Measurements from ENCODE around the gene SNORC.

The SNORC gene

DNA sequence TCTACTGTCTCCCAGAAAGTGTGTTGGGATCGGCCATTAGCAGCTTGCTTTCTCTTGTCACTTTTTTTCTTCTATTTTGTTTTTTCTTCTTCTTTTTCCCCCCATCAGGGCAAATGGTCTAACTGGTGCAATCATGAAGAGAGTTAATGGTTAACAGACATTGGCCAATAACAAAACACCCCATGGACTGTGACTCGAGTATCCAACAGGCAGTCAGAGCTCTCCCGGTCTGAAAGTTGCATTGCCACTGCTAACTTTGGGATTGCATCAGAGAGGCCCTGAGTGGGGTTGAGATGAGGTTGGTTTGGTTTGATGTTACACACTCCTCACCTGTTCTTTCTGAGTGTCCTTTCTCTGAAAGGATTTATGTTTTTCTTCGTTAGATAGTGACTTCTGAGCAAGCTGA, 12.9 kb upstream of the SNORC start:
- Histone ChIP-seq H3K4me1 (ENCODE audit: insufficient read depth, insufficient read length) (peaks cover 5% of the 10 kb centered on the region), H3K9ac (ENCODE audit: insufficient read length, low read depth) (no peak overlapping the region), H3K36me3 (ENCODE audit: insufficient read depth, insufficient read length, low read length) (peaks cover 60% of the 10 kb centered on the region), H3K4me3 (ENCODE audit: insufficient read length, low read depth) (no peak overlapping the region), H3K27me3 (ENCODE audit: insufficient read depth, insufficient read length) (no peaks in the 10 kb centered on the region), H3K9me3 (ENCODE audit: insufficient read depth, low read length) (no peaks in the 10 kb centered on the region)
- no peak for DNase-seq (ENCODE audit: low read depth, low spot score)
- TF ChIP-seq YY1 (IDR thresholded peaks at IDR 0.05; ENCODE audit: insufficient read depth, insufficient read length) (no peak), ZNF274 (IDR thresholded peaks at IDR 0.05; ENCODE audit: low read depth, low read length) (no peak), SUZ12 (IDR thresholded peaks at IDR 0.05; ENCODE audit: extremely low read depth, insufficient read depth, insufficient read length) (no peak)

DNA sequence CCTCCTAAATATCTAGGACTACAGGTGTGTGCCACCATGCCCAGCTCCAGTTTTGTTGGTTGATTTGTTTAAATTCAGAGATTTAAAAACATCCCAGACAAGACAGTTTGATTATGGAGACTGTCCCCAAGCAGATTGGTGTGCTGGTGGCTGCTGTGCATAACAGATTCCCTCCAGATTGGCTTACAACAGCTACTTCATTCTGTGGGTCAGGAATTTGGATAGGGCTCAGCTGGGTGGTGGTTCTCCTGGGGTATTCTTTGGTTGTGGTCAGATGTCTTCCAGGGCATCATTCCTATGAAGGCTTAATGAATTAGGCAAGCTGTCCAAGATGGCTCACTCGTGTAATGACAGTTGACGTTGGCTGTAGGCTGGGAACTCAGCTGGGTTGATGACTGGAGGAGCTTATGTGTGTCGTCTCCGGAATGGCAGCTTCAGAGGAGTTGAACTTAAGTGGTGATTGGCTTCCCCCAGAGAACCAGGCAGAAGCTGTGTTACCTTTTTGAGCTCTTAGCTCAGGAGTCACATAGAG, 10.6 kb upstream of the SNORC start:
- TF ChIP-seq YY1 (IDR thresholded peaks at IDR 0.05; ENCODE audit: insufficient read depth, insufficient read length) (no peak), ZNF274 (IDR thresholded peaks at IDR 0.05; ENCODE audit: low read depth, low read length) (no peak), SUZ12 (IDR thresholded peaks at IDR 0.05; ENCODE audit: extremely low read depth, insufficient read depth, insufficient read length) (no peak)
- H3K27me3 ChIP-seq (ENCODE audit: insufficient read depth, insufficient read length): no peaks in the 10 kb centered on the region
- no peak for DNase-seq (ENCODE audit: low read depth, low spot score)
- peaks cover 51% of the 10 kb centered on the region for H3K36me3 ChIP-seq (ENCODE audit: insufficient read depth, insufficient read length, low read length)
- H3K9ac ChIP-seq (ENCODE audit: insufficient read length, low read depth): no peak overlapping the region
- H3K4me1 ChIP-seq (ENCODE audit: insufficient read depth, insufficient read length): peaks cover 5% of the 10 kb centered on the region
- H3K9me3 ChIP-seq (ENCODE audit: insufficient read depth, low read length): no peaks in the 10 kb centered on the region
- H3K4me3 ChIP-seq (ENCODE audit: insufficient read length, low read depth): no peak overlapping the region

DNA sequence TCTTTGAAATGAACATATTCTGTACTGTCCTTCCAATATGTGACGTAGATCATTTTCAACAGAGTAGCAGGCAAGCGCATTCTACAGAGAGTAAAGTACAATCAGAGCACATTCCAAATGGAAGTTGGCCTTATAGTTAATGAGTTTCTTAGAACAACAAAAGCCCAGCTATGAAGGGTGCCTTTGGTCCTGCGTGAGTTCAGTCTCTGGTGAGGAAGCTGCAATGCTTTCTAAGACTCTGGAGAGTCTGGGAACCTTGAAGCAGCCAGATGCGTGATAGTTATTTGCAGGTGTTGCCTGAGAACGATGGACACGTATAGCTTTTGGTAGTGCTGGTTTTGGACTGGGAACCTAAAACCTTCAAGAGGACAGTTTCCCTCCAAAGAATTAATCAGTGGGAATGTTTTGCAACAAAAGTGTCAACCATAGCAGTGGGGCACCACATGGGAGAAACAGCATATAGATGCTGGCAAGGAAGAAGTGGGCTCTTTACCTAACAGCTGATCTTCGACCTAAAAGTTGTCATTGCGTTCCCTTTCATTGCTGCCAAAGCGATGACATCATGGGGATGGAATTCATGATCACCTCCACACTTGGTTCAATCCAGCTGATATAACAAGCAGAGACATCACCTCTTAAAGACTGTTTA, 9.3 kb upstream of the SNORC start:
- no peak overlapping the region for H3K9ac ChIP-seq (ENCODE audit: insufficient read length, low read depth)
- H3K4me3 ChIP-seq (ENCODE audit: insufficient read length, low read depth): no peak overlapping the region
- H3K27me3 ChIP-seq (ENCODE audit: insufficient read depth, insufficient read length): no peaks in the 10 kb centered on the region
- peaks cover 5% of the 10 kb centered on the region for H3K4me1 ChIP-seq (ENCODE audit: insufficient read depth, insufficient read length)
- TF ChIP-seq ZNF274 (IDR thresholded peaks at IDR 0.05; ENCODE audit: low read depth, low read length) (no peak), YY1 (IDR thresholded peaks at IDR 0.05; ENCODE audit: insufficient read depth, insufficient read length) (no peak), SUZ12 (IDR thresholded peaks at IDR 0.05; ENCODE audit: extremely low read depth, insufficient read depth, insufficient read length) (no peak)
- H3K36me3 ChIP-seq (ENCODE audit: insufficient read depth, insufficient read length, low read length): peaks cover 44% of the 10 kb centered on the region
- DNase-seq (ENCODE audit: low read depth, low spot score): no peak
- H3K9me3 ChIP-seq (ENCODE audit: insufficient read depth, low read length): no peaks in the 10 kb centered on the region

DNA sequence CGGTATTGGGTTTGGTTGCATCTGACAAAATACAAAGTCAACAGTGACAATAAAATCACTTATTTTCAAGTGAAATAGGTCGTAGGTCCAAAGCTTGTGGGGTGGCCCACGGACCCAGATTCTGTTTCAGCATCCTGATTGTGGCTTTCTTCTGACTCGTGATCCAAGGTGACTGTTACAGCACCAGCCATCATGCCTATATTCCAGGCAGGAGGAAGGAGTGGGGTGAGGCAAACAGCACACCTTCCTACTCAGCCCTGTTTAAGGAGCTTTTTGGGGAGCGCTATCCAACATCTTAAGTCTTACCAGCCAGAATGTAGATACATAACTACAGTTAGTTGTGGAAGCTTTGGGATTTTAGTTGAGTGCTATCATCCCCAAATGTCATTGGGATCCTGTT, 8.7 kb upstream of the SNORC start:
- Histone ChIP-seq H3K9me3 (ENCODE audit: insufficient read depth, low read length) (no peaks in the 10 kb centered on the region), H3K4me1 (ENCODE audit: insufficient read depth, insufficient read length) (peaks cover 5% of the 10 kb centered on the region), H3K9ac (ENCODE audit: insufficient read length, low read depth) (no peak overlapping the region), H3K36me3 (ENCODE audit: insufficient read depth, insufficient read length, low read length) (peaks cover 41% of the 10 kb centered on the region), H3K27me3 (ENCODE audit: insufficient read depth, insufficient read length) (no peaks in the 10 kb centered on the region), H3K4me3 (ENCODE audit: insufficient read length, low read depth) (no peak overlapping the region)
- no peak for DNase-seq (ENCODE audit: low read depth, low spot score)
- no peak for TF ChIP-seq SUZ12 (IDR thresholded peaks at IDR 0.05; ENCODE audit: extremely low read depth, insufficient read depth, insufficient read length)
- no peak for TF ChIP-seq ZNF274 (IDR thresholded peaks at IDR 0.05; ENCODE audit: low read depth, low read length)
- no peak for TF ChIP-seq YY1 (IDR thresholded peaks at IDR 0.05; ENCODE audit: insufficient read depth, insufficient read length)

DNA sequence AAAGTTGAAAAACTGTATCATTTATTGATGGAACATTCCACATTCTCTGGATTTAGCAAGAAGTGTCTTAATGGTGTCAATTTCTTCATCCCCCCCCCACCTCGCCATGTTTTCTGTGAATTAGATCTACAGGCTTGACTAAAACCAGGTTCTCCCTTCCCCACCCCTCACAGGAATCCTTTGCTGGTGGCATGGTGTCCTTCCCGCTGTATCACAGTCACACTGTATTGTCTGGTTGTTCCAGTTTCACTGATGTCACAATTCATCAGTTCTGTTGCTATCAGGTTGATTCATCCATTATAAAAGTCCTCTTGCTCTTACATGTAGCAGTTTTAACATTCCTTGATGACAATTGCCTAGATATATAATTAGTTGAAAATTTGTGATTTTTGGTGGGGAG, 6.1 kb upstream of the SNORC start:
- no peak for TF ChIP-seq SUZ12 (IDR thresholded peaks at IDR 0.05; ENCODE audit: extremely low read depth, insufficient read depth, insufficient read length)
- no peak for TF ChIP-seq YY1 (IDR thresholded peaks at IDR 0.05; ENCODE audit: insufficient read depth, insufficient read length)
- no peak for TF ChIP-seq ZNF274 (IDR thresholded peaks at IDR 0.05; ENCODE audit: low read depth, low read length)
- DNase-seq (ENCODE audit: low read depth, low spot score): no peak
- Histone ChIP-seq H3K9me3 (ENCODE audit: insufficient read depth, low read length) (no peaks in the 10 kb centered on the region), H3K9ac (ENCODE audit: insufficient read length, low read depth) (no peak overlapping the region), H3K36me3 (ENCODE audit: insufficient read depth, insufficient read length, low read length) (peaks cover 17% of the 10 kb centered on the region), H3K4me3 (ENCODE audit: insufficient read length, low read depth) (no peak overlapping the region), H3K27me3 (ENCODE audit: insufficient read depth, insufficient read length) (no peaks in the 10 kb centered on the region), H3K4me1 (ENCODE audit: insufficient read depth, insufficient read length) (peaks cover 5% of the 10 kb centered on the region)

DNA sequence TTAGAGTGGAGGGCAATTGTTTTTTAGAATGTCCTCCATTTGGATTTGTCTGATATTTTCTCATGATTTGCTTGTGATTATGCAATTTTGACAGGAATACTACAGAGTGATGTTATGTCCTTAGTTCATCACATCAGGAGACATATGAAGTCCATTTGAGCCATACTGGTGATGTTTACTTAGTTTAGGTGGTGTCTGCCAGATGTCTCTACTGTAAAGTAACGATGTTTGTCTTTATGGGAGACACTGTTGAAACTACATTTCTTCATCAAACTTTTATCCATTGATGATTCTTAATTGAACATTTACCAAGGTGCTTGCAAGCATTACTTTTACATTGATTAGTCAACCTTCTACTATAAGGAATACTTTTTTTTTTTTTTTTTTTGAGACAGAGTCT, 4.9 kb upstream of the SNORC start:
- no peaks in the 10 kb centered on the region for H3K27me3 ChIP-seq (ENCODE audit: insufficient read depth, insufficient read length)
- no peaks in the 10 kb centered on the region for H3K9me3 ChIP-seq (ENCODE audit: insufficient read depth, low read length)
- DNase-seq (ENCODE audit: low read depth, low spot score): no peak
- no peak overlapping the region for H3K9ac ChIP-seq (ENCODE audit: insufficient read length, low read depth)
- peaks cover 7% of the 10 kb centered on the region for H3K4me1 ChIP-seq (ENCODE audit: insufficient read depth, insufficient read length)
- H3K36me3 ChIP-seq (ENCODE audit: insufficient read depth, insufficient read length, low read length): peaks cover 9% of the 10 kb centered on the region
- no peak for TF ChIP-seq ZNF274 (IDR thresholded peaks at IDR 0.05; ENCODE audit: low read depth, low read length)
- TF ChIP-seq SUZ12 (IDR thresholded peaks at IDR 0.05; ENCODE audit: extremely low read depth, insufficient read depth, insufficient read length): no peak
- TF ChIP-seq YY1 (IDR thresholded peaks at IDR 0.05; ENCODE audit: insufficient read depth, insufficient read length): no peak
- H3K4me3 ChIP-seq (ENCODE audit: insufficient read length, low read depth): no peak overlapping the region

DNA sequence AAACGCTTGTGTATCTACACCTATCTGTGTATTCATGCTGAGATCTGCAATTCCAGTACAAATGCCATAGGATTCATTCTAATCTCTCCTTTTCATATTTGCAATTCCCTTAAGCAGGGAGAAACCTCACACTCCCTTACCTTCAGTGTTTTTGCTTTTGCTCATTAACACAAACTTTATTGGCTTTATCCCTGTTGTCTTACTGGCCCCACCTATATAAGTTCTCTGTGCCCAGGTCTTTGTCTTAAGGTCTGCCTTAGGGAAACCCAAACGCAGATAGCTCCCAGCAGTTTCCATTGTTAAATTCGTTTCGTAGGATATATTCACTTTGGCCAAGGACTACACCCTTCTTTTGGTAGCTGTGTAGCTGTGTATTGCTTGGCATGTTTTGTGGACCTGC, 4.0 kb upstream of the SNORC start:
- no peak for TF ChIP-seq SUZ12 (IDR thresholded peaks at IDR 0.05; ENCODE audit: extremely low read depth, insufficient read depth, insufficient read length)
- no peak for TF ChIP-seq ZNF274 (IDR thresholded peaks at IDR 0.05; ENCODE audit: low read depth, low read length)
- no peak for TF ChIP-seq YY1 (IDR thresholded peaks at IDR 0.05; ENCODE audit: insufficient read depth, insufficient read length)
- Histone ChIP-seq H3K9me3 (ENCODE audit: insufficient read depth, low read length) (no peaks in the 10 kb centered on the region), H3K27me3 (ENCODE audit: insufficient read depth, insufficient read length) (no peaks in the 10 kb centered on the region), H3K4me1 (ENCODE audit: insufficient read depth, insufficient read length) (peaks cover 2% of the 10 kb centered on the region), H3K4me3 (ENCODE audit: insufficient read length, low read depth) (no peak overlapping the region), H3K9ac (ENCODE audit: insufficient read length, low read depth) (no peak overlapping the region), H3K36me3 (ENCODE audit: insufficient read depth, insufficient read length, low read length) (peaks cover 3% of the 10 kb centered on the region)
- DNase-seq (ENCODE audit: low read depth, low spot score): no peak

All from NT2/D1 (cell line).